Erythroblast (primary cell): ENCODE measurements around the gene LRRC28.

Experiments used
- GATA1 ChIP-seq: IDR thresholded peaks from 2 replicates; pipeline ENCODE4 v1.6.1; 2011; ENCODE audit warnings: low read depth, mild to moderate bottlenecking, control low read depth, low read length, moderate library complexity
- POLR2A ChIP-seq: IDR thresholded peaks from 2 replicates; pipeline ENCODE4 v1.6.1; 2011; ENCODE audit warnings: mild to moderate bottlenecking, low read length

DNA sequence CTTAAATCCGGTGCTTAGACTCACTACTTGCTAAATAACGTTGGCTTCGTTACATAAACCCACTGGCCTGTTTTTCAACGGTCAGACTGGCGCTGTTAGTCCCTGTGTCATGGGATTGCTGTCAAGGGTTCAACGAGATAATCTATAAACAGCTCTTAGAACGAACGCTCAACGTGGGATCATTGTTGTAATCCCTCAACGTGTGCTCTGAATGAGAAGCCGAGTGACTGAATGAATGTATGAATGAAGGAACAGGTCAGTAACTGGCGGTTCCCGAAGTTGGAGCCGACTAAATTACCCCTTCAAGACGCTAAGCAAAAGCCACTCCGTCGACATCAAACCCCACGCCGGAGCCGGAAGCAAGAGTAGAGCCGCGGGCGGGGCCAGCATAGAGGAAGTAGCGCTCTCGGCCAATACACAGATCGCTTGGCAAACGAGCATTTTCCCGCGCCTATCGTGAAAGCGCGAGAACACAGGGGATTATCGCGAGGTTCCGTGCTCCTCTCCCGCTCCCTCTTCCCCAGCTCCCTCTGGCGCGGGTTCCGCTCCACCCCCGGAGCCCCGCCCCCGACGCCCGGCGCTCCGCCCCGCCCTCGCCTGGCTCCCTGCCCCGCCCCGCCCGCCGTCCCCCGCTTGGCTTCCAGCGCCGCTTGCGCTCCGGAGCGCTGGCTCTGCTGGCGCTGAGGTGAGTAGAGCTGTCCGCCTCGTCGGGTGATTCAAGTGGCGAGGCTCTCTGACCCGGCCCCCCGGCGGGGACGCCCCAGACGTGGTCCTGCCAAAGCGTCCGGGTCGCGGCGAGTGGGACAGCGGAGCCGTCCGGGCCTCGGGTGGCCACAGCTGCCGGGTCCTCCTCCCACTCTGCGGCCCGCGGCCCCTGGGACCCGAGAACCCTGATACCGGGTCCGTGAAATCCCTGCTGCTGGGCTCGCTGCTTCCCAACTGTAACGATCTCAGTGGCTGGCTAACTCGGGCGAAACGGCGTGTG lies at the start of gene LRRC28:
- peak; percentile 98 for TF ChIP-seq POLR2A
- TF ChIP-seq GATA1 = no peak
